Activated CD4-positive, alpha-beta T cell treated with anti-CD3 and anti-CD28 coated beads, Interleukin-2, amount 10 ng/mL, durations not matched to agents 24 days and 14 days (primary cell): ENCODE data around the gene PHTF1. TPM values are rescaled to one million over a fixed set of nuclear protein-coding genes. Genes with fewer than 3 reads are reported as not detected.

Experiments used
- DNase-seq: peaks from one replicate; pipeline ENCODE4 v3.0.0; 2022
- H3K27ac Mint-ChIP-seq: one replicate; pipeline ENCODE4 v1.8.0; 2022; ENCODE audit warnings: mild to moderate bottlenecking, mixed read lengths
- H3K27me3 Mint-ChIP-seq: one replicate; pipeline ENCODE4 v1.8.0; 2022; ENCODE audit warnings: mixed read lengths
- H3K36me3 Mint-ChIP-seq: one replicate; pipeline ENCODE4 v1.8.0; 2022; ENCODE audit warnings: low read depth, mild to moderate bottlenecking, mixed read lengths
- H3K4me1 Mint-ChIP-seq: one replicate; pipeline ENCODE4 v1.8.0; 2021; ENCODE audit warnings: mixed read lengths
- H3K4me3 Mint-ChIP-seq: one replicate; pipeline ENCODE4 v1.8.0; 2022; ENCODE audit warnings: mild to moderate bottlenecking, moderate library complexity, mixed read lengths
- H3K9me3 Mint-ChIP-seq: one replicate; pipeline ENCODE4 v1.8.0; 2021; ENCODE audit warnings: mixed read lengths
- intact Hi-C: fragments of 100-400 bp; cut with micrococcal nuclease; formaldehyde crosslinking; loops from one replicate; pipeline ENCODE4 v1.15.1; 2023
- total RNA-seq: library from RNA; stranded (reverse); gene quantifications from 2 replicates; pipeline ENCODE4 v1.2.3, GENCODE V29; 2022

PHTF1 gene
- total RNA-seq, 1 donor from 2014 or later: 19.2 TPM

- H3K9me3 Mint-ChIP-seq: no peaks in the 10 kb centered on the region
- no peak overlapping the region for H3K4me3 Mint-ChIP-seq
- peaks cover 63% of the 10 kb centered on the region for H3K4me1 Mint-ChIP-seq
- peak overlapping the region; percentile 3 for H3K27ac Mint-ChIP-seq
- no peak for DNase-seq
- peaks cover 48% of the 10 kb centered on the region for H3K36me3 Mint-ChIP-seq
- intact Hi-C loops: loop anchor here (1.0 kb wide), 1 partner anchor 15 kb away; no protein-coding TSS in a partner anchor
- H3K27me3 Mint-ChIP-seq: no peaks in the 10 kb centered on the region
These were observed 28.4 kb upstream of the PHTF1 start for GRCh38 chr1:113787663-113788062.

DNA sequence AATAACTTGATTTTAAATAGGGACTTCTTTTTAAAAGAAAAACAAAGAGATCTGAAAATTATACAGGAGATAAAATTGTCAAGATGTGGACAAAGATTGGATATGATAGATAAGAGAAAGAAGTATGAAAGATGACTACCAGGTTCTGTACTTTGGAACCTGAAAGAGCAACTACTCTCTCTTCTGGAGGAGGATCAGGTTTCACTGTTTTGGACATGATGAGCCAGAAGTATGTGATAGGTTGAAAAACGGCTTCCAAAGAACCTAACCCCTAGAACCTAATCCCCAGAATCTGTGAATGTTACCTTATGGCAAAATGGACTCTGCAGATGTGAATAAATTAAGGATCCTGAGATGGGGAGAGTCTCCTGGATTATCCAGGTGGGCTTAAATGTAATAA, 26.8 kb upstream of the PHTF1 start:
- Mint-ChIP-seq H3K9me3 (no peaks in the 10 kb centered on the region), H3K27ac (no peak overlapping the region), H3K4me3 (no peak overlapping the region), H3K27me3 (no peaks in the 10 kb centered on the region), H3K4me1 (peaks cover 56% of the 10 kb centered on the region), H3K36me3 (peaks cover 42% of the 10 kb centered on the region)
- intact Hi-C loops: no loop called here
- DNase-seq: no peak

GRCh38 chr1:113784104-113784779, 25.0 kb upstream of the PHTF1 start:
- H3K27ac Mint-ChIP-seq: peak overlapping the region; percentile 95
- H3K36me3 Mint-ChIP-seq: peaks cover 26% of the 10 kb centered on the region
- intact Hi-C loops: loop anchor here (2.0 kb wide), 1 partner anchor 25 kb away; the partner anchor contains the start of gene PHTF1
- no peaks in the 10 kb centered on the region for H3K9me3 Mint-ChIP-seq
- H3K27me3 Mint-ChIP-seq: no peaks in the 10 kb centered on the region
- peak; percentile 61 for DNase-seq
- peaks cover 50% of the 10 kb centered on the region for H3K4me1 Mint-ChIP-seq
- peak overlapping the region; percentile 78 for H3K4me3 Mint-ChIP-seq

DNA sequence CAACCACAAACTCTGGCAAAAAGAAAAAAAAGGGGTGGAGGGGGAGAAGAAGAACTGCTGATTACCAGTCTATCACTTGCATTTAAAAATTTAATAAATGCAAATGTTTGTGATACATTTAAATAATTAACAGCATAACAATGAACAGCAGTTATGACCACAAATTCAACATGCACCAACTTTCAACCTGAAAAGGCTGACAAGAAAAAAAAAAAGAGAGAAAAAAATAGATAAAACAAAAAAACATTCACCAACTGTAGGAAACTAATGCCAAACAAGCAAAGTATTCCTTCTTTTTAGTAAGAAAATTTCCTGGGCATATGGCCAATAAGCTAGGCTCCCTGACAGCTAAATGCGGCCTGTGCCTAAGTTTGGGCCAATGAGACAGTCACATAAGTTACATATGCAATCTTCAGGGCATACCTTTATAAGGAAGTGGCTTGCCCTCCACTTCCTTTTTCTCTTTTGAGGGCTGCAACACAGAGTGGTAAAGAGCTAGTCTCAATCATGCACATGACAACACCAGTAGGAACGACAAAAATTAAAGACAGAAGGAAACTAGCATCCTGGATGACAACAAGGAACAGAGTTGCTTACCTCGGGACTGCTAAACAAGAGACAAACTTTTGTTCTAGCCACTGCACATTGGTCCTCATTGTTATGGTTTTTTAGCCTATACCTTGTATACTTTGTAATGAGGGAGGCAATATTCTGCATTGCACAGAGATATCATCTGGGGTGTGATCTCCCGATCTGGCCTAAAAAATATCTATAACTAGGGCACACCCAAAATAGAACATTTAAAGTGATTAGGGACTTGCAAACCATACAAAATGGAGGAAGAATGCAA, 24.2 kb upstream of the PHTF1 start:
- Mint-ChIP-seq H3K4me1 (peaks cover 50% of the 10 kb centered on the region), H3K27me3 (no peaks in the 10 kb centered on the region), H3K36me3 (peaks cover 24% of the 10 kb centered on the region), H3K4me3 (peak overlapping the region; percentile 78), H3K9me3 (peaks cover 3% of the 10 kb centered on the region), H3K27ac (peak overlapping the region; percentile 95)
- DNase-seq: peak; percentile 88
- intact Hi-C loops: loop anchor here (2.0 kb wide), 1 partner anchor 25 kb away; the partner anchor contains the start of gene PHTF1

GRCh38 chr1:113782406-113782805, 23.1 kb upstream of the PHTF1 start:
- DNase-seq: no peak
- Mint-ChIP-seq H3K36me3 (peaks cover 16% of the 10 kb centered on the region), H3K27me3 (no peaks in the 10 kb centered on the region), H3K9me3 (peaks cover 4% of the 10 kb centered on the region), H3K4me3 (no peak overlapping the region), H3K4me1 (peaks cover 42% of the 10 kb centered on the region), H3K27ac (no peak overlapping the region)
- intact Hi-C loops: no loop called here

DNA sequence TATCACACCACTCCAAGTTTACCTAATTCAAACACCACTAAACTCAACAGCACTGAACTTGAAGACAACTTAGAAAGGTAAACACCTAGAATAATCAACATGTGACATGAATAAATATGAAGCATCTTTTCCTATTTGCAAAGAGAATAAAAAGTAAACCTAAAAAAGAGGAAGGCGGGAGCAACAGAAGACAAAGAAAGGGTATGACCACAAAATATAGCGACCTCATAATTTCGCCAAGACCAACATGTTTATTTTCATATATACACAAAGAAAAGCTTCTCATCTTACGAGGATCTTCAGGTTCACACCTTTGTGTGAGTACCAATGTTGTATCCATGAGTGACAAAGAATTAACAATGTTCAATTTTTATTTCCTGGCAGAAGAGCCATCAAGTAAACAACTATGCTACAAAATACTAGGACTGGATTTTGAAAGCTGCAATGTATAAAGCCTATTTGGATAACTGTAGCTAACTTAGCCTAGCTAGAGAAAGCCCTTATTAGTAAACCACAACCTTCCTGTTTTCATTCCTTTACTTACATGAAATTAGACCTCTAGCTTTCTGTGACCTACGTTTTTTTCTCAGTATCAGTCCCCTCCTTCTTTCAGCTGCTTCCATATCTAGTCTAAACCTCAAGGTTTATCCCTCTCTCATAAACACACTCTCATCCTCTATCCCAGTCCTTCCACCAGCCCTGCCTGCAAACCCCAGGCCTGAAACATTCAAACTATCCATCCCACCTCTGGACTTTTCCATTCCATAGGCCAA, 21.3 kb upstream of the PHTF1 start:
- peaks cover 28% of the 10 kb centered on the region for H3K4me1 Mint-ChIP-seq
- intact Hi-C loops: loop anchor here (1.0 kb wide), 1 partner anchor 22 kb away; no protein-coding TSS in a partner anchor
- H3K9me3 Mint-ChIP-seq: peaks cover 4% of the 10 kb centered on the region
- peak; percentile 62 for DNase-seq
- H3K27me3 Mint-ChIP-seq: no peaks in the 10 kb centered on the region
- H3K27ac Mint-ChIP-seq: no peak overlapping the region
- H3K36me3 Mint-ChIP-seq: peaks cover 20% of the 10 kb centered on the region
- no peak overlapping the region for H3K4me3 Mint-ChIP-seq

GRCh38 chr1:113779542-113779941, 20.3 kb upstream of the PHTF1 start:
- intact Hi-C loops: no loop called here
- H3K27ac Mint-ChIP-seq: no peak overlapping the region
- H3K36me3 Mint-ChIP-seq: peaks cover 21% of the 10 kb centered on the region
- no peak for DNase-seq
- peaks cover 4% of the 10 kb centered on the region for H3K9me3 Mint-ChIP-seq
- no peaks in the 10 kb centered on the region for H3K27me3 Mint-ChIP-seq
- peaks cover 26% of the 10 kb centered on the region for H3K4me1 Mint-ChIP-seq
- H3K4me3 Mint-ChIP-seq: no peak overlapping the region

GRCh38 chr1:113777561-113777960, 18.3 kb upstream of the PHTF1 start:
- H3K4me1 Mint-ChIP-seq: peaks cover 6% of the 10 kb centered on the region
- peaks cover 4% of the 10 kb centered on the region for H3K9me3 Mint-ChIP-seq
- H3K36me3 Mint-ChIP-seq: peaks cover 23% of the 10 kb centered on the region
- H3K4me3 Mint-ChIP-seq: no peak overlapping the region
- intact Hi-C loops: no loop called here
- no peak overlapping the region for H3K27ac Mint-ChIP-seq
- DNase-seq: no peak
- no peaks in the 10 kb centered on the region for H3K27me3 Mint-ChIP-seq

DNA sequence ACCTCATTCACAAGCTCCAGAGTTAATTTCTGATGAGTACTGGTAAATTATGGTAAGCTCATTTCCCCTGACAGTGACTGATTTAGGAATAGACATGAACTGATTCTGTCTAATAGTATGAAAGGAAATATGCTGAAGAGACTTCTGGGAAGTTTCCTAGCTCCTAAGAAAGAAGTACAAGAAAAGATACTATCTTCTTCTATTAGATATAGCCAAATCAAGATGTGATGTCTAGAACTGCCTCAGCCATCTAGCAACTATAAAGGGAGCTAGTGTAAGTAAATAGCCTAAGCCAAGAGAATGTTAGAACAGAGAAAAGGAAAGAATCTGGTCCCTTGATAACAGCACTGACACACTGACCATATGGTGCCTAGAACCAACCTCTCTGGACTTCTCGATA, 10.7 kb upstream of the PHTF1 start:
- no peaks in the 10 kb centered on the region for H3K27me3 Mint-ChIP-seq
- H3K27ac Mint-ChIP-seq: no peak overlapping the region
- H3K4me1 Mint-ChIP-seq: peaks cover 23% of the 10 kb centered on the region
- no peak for DNase-seq
- H3K4me3 Mint-ChIP-seq: no peak overlapping the region
- intact Hi-C loops: no loop called here
- H3K36me3 Mint-ChIP-seq: peaks cover 40% of the 10 kb centered on the region
- no peaks in the 10 kb centered on the region for H3K9me3 Mint-ChIP-seq

GRCh38 chr1:113769601-113769970, 10.3 kb upstream of the PHTF1 start:
- DNase-seq: no peak
- Mint-ChIP-seq H3K4me3 (no peak overlapping the region), H3K9me3 (no peaks in the 10 kb centered on the region), H3K27ac (no peak overlapping the region), H3K4me1 (peaks cover 24% of the 10 kb centered on the region), H3K36me3 (peaks cover 44% of the 10 kb centered on the region), H3K27me3 (no peaks in the 10 kb centered on the region)
- intact Hi-C loops: no loop called here

- intact Hi-C loops: no loop called here
- Mint-ChIP-seq H3K4me3 (no peak overlapping the region), H3K9me3 (no peaks in the 10 kb centered on the region), H3K27ac (no peak overlapping the region), H3K36me3 (peaks cover 46% of the 10 kb centered on the region), H3K27me3 (no peaks in the 10 kb centered on the region), H3K4me1 (peaks cover 24% of the 10 kb centered on the region)
- DNase-seq: no peak
These were observed 9.8 kb upstream of the PHTF1 start for GRCh38 chr1:113768916-113769600.

DNA sequence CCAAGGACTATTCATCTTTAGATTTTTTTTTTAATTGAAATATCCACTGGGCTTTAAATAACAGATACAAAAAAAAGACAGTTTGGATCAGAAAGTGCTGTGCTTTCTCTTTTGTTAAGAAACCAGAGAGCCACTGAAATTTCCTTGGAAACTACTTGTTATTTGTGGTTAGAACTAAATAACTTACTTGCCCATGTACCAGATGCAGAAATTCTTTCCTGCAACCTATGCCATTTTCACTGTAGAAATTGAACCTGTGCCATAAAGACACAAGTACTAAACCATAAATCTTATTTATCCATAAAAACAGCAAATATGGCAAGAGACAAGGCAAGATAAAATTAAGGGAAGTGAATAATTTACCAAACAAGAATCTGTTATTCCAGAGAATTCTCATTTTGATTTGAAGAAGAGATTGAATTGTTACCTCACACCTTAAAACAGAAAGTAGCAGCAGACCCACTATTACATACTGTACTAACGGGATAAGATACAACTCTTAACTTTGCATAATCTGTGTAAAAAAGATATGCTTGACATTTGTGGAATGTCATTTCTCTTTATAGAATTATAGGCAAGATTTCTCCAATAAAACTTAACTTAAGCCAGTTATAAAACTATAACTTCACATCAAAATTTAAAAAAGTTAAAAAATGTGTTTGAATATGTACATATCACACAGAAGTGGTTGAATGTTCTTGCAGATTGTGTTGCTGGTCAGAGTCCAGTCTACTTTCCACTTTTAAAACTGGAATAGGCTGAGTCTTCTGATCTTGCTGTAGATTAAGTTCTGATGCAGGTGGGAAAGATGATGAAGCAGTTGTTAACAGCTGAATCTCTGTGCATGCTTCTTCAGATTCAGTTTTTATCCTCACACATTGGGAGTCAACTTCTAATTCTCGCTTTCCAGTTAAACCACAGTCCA, 6.3 kb upstream of the PHTF1 start:
- Mint-ChIP-seq H3K27ac (no peak overlapping the region), H3K4me3 (no peak overlapping the region), H3K27me3 (no peaks in the 10 kb centered on the region), H3K9me3 (no peaks in the 10 kb centered on the region), H3K4me1 (peaks cover 22% of the 10 kb centered on the region), H3K36me3 (peaks cover 41% of the 10 kb centered on the region)
- intact Hi-C loops: no loop called here
- no peak for DNase-seq
